Stomach (tissue), 4 donors: ENCODE results near the gene ZSWIM5.

ENCODE experiments used
- CTCF ChIP-seq, 7 experiments: fragments of 450-650 bp in 4 of 7; fragments of 200-600 bp in 3 of 7; sonication (generic) in 3 of 7; IDR thresholded peaks; one replicate each; pipeline ENCODE4 v1.5.1; 2016 to 2019; ENCODE audit warnings: antibody characterized with exemption in 7 of 7, control low read depth in 2 of 7, mild to moderate bottlenecking in 1 of 7
- EP300 ChIP-seq: sonication (generic); formaldehyde crosslinking; IDR thresholded peaks from one replicate; pipeline ENCODE4 v1.6.1; 2017; ENCODE audit warnings: antibody characterized with exemption
- POLR2A ChIP-seq, 4 donors: fragments of 450-650 bp; IDR thresholded peaks; one replicate each; pipeline ENCODE4 v1.6.1; 2016; ENCODE audit warnings: antibody characterized with exemption in 4 of 4, control low read depth in 2 of 4, mild to moderate bottlenecking in 1 of 4, moderate library complexity in 1 of 4

- no peak for TF ChIP-seq CTCF (IDR thresholded peaks at IDR 0.05)
- TF ChIP-seq POLR2A (IDR thresholded peaks at IDR 0.05): no peak
- TF ChIP-seq EP300: no peak
Observed at GRCh38 chr1:45107782-45108181, 98.6 kb downstream of the ZSWIM5 start.
